Brain pericyte (primary cell): ENCODE results near the gene C1QC.
A peak's percentile ranks its signal among the peaks of the same experiment; 100 is the strongest.

ENCODE experiments used
- DNase-seq: peaks from one replicate; pipeline ENCODE4 v3.0.0-alpha.2; 2012; ENCODE audit warnings: low read depth, low spot score

Gene C1QC

GRCh38 chr1:22643381-22643780 lies at the start of gene C1QC:
Gene C1QC (plus strand): TSS chr1:22643633. CDS start chr1:22644024, 391 bp downstream.
- DNase-seq: no peak

- no peak for DNase-seq
These were observed 49.0 kb upstream of the C1QC start for GRCh38 chr1:22594396-22594795.

- DNase-seq: no peak
These were observed 48.3 kb upstream of the C1QC start for GRCh38 chr1:22595108-22595507.

GRCh38 chr1:22597301-22597965 lies 46.0 kb upstream of the C1QC start:
- DNase-seq: no peak

- no peak for DNase-seq
These were observed 45.4 kb upstream of the C1QC start for GRCh38 chr1:22597996-22598395.

GRCh38 chr1:22598736-22599135 lies 44.7 kb upstream of the C1QC start:
- no peak for DNase-seq

GRCh38 chr1:22600071-22600816 lies 43.2 kb upstream of the C1QC start:
- DNase-seq: no peak

- no peak for DNase-seq
These were observed 42.4 kb upstream of the C1QC start for GRCh38 chr1:22600817-22601605.

GRCh38 chr1:22601610-22602009 lies 41.8 kb upstream of the C1QC start:
- no peak for DNase-seq

- no peak for DNase-seq
These were observed 41.2 kb upstream of the C1QC start for GRCh38 chr1:22602060-22602740.

- DNase-seq: no peak
These were observed 37.3 kb upstream of the C1QC start for GRCh38 chr1:22606161-22606560.

- DNase-seq: no peak
These were observed 36.3 kb upstream of the C1QC start for GRCh38 chr1:22607154-22607553.

GRCh38 chr1:22608361-22608760 lies 35.1 kb upstream of the C1QC start:
- no peak for DNase-seq

- DNase-seq: no peak
These were observed 34.1 kb upstream of the C1QC start for GRCh38 chr1:22609291-22609690.

GRCh38 chr1:22611530-22611947 lies 31.9 kb upstream of the C1QC start:
- DNase-seq: peak; percentile 18

GRCh38 chr1:22612671-22613571 lies 30.5 kb upstream of the C1QC start:
- DNase-seq: no peak

- DNase-seq: no peak
These were observed 29.9 kb upstream of the C1QC start for GRCh38 chr1:22613572-22613918.

- no peak for DNase-seq
These were observed 29.5 kb upstream of the C1QC start for GRCh38 chr1:22613951-22614350.

GRCh38 chr1:22615886-22616285 lies 27.5 kb upstream of the C1QC start:
- DNase-seq: no peak

GRCh38 chr1:22616571-22616970 lies 26.9 kb upstream of the C1QC start:
- DNase-seq: no peak

GRCh38 chr1:22618056-22618455 lies 25.4 kb upstream of the C1QC start:
- DNase-seq: no peak
